CD4-positive, alpha-beta T cell treated with Interleukin-6 for 4 hours (primary cell): ENCODE results near the gene CLBA1.

Source experiments
- DNase-seq: peaks from one replicate; pipeline ENCODE4 v3.0.0-alpha.2; 2020; ENCODE audit warnings: mixed read lengths

The CLBA1 gene

DNA sequence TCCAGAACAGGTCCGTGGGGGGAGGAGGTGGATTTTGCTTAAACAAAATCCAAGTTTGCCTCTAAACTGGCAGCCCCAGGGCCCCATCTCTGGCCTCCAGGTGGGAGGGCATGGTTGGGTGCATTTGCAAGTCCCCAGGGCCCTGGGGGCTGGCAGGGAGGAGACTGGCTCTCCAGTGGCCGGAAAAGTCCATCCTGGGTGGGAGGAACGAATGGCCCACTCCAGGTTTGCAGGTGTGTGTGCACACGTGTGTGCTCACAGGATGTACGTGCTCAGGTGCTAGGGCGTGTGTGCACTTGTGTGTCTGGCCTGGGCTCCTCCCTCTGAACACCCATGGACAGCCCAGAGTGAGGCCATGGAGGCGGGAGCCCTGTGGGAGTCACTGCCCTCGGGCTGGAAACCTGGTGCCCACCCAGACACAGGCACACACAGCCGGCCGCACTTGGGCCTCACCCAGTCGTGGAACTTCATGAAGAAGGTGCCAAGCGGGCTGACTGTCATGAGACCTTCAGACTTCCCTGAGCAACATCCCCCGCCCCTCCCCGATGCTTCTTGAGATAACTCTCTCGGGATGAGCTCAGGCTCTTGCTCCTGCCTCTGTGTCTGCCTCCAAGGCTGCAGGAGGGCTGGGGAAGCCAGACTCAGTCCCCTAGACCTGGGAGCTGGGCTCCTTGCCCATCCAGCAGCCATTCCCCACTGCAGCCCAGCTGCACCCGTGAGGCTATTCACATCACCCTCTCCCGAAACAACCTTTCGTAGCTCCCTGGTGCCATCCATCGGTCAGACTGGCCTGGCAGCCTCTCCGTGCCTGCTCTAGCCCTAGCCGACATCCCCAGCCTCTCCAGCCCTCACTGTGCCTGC lies 16.8 kb upstream of the CLBA1 start:
- DNase-seq = no peak

DNA sequence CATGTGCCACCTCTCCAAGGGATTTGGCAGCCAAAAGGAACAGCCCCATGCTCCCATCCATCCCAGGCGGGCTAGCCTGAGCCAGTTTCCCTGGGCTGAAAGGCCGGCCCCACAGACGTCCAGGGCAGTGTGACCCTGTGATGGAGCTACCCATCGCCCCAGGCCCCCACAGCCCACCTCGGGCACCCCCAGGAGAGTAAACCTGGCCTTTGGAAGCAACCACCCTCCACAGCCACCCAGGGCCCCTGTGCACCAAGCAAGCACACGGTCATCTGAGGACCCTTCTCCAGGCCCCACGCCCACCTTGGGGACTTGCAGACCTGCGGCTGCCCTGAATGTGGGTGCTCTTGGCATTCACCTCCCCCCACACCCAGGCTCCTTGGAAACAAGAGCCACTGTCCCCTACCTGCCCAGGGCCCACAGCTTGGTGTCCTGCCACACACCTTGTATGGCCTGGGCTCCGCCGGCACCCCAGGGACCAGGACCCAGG lies 15.8 kb upstream of the CLBA1 start:
- no peak for DNase-seq

DNA sequence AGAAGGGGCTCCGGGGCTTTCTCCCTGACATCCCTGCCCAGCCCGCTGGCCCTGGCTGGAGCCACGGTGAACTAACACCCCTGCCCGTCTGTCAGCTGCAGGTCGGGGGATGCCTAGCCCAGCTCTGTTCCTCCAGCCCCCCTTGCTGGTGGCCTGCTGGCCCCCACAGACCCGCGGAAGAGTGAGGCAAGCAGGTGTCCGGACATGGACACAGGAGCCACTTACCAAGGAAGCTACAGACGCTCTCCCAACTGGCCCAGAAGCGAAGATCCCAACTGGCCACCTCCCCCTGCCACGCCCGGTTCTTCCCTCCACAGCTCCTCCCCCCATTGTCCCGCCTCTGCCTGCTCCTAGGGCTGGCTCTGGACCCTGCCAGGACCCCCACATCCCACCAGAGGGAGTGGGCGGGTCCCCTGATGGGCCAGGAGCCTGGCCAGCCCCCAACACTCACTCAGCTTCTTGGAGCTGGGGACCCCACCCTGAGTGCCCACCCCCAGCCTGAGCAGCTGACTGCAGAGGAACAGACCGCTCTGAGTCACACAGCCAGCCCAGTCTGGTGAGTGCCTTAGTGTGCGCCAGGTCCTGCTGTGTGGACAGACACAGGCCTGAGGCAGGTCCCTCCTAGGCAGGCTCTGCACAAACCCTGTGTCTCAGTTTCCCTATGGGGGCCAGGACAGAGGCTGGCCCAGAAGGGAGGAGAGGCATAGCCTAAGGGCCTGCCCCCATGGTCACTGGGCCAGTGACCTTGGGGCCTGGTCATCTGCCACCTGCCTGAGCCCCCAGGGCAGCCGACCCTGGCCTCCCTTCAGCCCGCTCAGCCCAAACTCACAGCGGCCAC lies 15.1 kb upstream of the CLBA1 start:
- DNase-seq = no peak

DNA sequence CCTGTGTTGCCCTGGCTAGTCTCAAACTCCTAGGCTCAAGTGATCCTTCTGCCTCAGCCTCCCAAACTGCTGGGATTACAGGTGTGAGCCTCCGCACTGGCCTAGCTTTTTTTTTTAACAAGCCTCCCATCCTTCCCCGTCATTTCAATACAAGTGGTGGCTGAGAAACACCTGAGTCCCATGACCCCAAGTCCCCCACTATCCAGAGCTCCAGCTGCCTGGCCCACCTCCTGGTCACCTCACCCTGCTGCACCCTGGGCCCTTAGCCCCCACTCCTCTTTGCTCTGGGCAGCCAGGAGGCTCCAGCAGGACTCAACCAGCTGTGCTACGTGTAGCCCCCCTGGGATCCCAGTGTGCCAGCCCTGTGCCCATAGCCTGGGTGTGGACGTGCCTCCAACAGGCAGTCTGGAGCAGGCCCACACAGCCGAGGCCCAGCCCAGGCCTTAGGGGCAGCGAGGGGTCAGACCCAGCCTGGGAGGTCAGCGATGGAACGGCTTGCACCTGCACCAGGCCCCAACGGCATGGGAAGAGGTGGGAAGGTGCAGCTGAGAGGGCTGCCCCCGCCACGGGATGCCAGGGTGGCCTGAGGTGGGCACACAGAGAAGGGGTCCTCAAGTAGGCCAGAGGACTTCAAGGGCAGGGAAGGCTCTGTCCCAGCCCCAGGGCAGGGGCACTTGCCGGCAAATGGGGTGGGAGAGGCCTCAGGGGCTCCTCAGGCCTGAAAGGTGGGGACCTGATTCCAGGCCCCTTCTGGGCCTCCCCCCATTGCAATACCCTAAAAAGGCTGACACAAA lies 13.9 kb upstream of the CLBA1 start:
- no peak for DNase-seq

DNA sequence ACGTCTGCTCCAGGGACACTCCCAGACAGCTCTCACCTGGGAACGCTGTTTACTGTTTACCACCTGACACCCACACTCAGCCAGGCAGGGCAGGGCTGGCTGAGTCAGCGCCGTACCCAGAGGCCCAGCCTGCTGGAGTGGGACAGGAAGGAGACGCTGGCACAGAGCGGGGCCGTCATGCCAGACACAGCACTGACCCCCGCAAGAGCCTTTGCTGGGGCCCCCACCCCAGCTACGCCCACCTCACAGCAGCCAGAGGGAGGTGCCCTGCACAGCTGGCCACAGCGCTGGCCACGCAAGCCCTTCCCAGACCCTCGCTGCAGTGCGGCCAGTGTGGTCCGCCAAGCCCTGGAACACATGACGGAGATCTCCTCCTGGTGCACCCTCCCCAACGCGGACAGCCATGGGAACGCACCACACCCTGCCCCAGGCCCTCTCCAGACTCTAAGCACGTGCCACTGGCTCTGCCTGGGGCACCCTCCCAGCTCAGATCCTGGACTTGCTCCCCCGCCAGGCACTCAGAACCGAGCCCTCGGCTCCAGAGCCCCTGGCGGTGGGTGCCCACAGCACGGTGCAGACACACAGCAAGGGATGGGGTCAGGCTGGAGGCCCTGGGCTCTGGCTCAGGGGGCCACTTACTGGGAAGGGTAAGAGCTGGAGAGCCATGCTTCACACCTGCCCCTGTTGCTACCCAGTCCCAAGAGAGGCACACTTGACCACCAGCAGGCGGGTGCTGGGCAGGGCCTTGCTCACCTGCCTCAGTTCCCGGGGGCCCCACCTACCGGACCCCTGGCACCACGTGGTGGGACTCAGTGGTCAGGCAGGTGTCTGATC lies 13.1 kb upstream of the CLBA1 start:
- DNase-seq = no peak

DNA sequence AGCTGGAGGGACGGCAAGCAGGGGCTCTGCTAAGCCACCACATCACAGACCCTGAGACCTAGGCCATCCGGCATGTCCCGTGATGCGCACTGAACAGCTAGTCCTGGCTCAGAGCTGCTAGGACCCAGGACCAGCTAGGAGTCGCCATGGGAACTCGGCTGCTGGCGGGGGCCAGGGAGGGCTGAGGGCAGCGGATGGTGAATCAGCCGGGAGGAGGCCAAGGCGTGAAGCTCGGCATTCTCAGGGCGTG lies 12.5 kb upstream of the CLBA1 start:
- DNase-seq = no peak

DNA sequence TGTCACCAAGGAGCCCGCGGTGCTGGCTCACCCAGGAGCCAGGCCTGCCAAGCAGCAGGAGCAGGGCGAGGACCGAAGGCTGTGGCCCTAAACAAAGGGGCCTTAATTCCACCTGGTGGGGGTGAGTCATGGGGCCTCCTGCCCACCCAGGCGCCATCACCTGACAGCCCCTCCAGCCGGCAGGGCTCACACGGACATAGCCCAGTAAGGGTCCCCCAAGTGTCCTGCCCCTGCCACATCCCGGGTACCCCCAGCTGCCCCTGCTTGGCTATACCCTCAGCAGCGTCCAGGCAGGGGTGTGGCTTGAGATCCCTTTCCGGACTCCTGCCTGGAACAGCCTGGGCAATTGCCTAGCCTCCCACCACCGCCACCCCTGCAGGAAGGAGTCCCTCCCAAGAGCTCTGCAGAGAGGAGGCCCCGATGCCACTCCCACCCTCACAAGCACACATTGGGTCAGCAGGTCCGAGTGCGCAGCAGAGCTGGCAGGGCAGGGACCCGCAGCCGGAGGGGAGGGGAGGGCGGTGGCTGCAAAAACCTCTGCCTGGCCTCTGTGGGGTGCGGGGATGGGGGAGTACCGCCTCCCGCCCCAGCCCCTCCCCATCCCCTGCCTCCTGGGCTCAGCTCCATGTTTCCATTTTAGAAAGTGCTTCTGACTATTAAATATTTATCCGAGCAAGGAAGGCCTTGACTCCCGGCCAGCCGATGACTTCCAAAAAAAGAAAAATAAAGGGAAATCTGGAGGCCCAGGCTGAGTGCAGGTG lies 12.0 kb upstream of the CLBA1 start:
- no peak for DNase-seq

DNA sequence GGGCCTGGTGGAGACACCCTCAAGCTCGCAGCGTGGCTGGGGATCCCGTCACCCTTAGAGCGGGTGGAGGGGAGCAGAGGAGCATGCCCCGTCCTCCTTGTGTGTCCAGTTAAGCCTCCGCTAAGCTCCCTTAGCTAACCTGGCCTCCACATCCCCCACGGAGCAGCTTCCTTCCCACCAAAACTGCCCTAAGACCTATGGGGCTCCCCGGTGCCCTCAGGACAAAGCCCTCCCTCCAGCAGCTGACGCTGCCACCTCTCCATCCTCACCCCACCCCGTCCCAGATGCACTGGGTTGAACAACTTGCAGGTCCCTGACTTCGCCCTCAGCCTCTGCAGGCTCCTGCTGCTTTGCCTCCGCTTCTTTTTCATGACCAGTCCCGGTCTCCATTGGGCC lies 11.4 kb upstream of the CLBA1 start:
- no peak for DNase-seq

DNA sequence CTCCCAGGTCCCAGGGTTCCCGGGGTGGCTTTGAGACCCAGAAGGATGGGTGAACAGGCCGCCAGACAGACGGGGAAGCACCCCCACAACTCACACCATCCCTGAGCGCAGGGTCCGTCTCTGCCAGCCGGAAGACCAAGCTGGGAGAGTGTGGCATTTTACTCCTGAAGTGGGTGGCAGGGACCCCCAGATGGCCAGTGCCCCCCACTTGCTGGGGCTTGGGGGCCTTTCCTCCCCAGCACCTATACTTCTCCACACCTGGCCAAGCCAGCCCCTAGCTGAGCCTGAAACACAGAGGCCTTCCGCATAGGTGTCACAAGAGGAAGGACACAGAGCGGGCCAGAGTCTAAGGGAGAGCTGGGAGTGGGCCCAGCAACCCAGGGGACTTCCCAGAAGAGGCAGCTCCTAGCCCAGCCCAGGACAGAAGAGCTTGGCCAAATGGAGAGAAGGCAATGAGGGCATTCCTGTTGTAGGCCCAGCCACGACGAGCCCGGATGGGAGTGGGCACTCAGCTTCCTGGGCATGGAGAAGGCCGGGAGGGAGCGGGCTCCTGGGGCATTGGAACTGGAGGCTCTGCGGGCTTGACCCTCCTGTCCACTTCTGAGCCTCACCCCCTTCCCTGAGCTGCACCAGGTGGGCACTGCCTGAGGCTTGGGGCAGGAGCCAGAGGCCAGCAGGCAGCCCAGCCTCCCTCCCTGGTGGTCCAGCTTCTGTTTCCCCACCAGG lies 10.8 kb upstream of the CLBA1 start:
- DNase-seq = no peak

DNA sequence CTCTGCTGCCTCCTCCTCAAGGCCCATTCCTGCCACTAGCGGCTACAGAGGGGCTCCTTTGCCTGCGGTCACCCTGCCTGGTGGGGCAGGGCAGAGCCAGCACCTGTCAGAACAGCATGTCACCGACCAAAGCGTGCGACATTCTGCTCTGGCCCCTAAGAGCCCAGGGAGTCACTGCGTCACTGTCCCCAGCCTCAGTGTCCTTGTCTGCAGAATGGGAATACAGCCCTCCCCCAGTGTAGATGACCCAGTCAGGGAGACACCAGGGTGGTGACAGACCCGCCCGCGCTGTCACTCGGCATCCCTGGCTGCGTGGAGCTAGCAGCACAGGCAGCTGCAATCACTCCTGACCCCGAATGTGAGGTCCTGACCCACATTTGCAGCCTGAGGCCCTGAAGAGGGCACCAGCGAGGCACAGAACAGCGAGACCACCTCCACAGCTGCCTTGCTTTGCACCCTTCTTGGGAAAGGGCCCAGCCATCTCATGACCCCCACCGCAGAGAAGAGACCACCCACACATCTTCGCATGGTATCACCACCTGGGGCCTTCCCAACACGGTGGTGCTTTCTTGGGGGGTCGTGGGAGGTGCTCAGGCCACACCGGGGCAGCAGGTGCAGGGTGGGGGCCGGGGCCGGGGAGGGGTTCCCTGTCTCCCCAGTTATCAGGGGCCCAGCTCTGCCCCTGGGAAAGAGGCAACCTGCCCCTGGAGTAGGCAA lies 9.9 kb upstream of the CLBA1 start:
- DNase-seq = peak; percentile 26

DNA sequence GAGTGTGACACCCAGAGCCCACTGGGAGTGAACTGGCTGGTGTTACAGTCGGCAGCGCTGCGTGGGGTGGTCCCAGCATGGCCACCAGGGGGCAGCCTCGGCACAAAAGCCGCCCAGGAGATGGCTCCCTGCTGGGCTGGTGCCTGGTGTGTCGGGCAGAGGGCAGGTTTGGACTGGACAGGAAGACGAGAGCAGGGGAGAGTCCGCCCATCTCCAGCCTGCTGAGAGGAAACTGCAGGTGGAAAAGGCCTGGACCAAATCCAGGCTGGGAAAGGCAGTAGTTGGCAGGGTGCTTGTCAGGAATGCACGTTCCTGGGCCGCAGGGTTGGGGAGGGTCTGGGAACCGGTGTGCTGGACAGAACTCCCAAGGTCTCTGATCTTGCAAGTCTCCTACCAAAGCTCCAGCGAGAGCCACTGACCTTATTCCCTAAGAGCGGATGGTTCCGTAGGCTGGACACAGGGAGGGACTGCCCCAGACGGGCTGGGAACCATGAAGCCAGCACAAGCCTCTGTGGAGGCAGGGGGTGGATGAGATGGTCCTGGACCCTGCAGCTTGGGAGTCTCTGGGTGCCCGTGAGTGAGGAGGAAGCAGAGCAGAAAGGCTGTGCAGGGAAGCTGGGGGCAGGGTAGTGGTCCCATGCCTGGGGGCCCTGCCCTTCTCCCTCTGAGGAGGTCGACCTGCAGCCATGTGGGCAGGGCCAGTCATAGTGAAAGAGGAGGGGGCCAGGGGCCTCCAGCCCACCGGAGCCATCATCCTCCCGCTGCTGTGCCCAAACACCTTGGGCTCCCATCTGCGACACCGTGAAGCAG lies 9.2 kb upstream of the CLBA1 start:
- peak; percentile 89 for DNase-seq

DNA sequence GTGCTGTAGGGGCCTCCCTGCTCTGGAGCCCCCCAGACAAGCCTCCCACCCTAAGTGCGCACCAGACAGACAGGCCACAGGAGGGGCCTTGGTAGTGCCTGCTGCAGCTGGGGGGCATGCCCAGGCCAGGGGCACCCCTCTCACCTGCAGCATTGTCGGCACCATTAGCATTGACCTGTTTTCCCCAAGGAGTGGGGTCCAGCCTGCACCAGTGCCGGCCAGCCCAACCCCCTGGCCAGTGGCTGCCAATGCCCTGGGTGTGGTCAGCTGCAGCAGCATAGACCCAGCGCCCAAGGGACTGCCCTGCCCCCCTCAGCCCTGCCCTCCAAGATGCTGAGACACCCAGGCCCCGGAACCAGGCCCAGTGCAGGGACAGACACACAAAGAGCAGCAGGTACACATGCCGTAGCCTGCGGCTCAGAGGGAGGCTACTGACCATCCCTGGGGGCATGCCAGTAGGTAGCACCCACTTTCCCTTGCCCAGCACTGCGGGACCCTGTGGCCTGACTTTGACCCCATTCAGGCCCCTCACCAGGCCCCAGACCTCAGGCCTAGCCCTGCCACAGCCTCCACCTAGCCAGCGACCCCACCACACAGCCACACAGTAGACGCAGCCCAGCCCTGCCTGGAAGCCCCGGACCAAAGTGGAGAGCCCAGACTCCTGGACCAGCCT lies 8.4 kb upstream of the CLBA1 start:
- DNase-seq = no peak

DNA sequence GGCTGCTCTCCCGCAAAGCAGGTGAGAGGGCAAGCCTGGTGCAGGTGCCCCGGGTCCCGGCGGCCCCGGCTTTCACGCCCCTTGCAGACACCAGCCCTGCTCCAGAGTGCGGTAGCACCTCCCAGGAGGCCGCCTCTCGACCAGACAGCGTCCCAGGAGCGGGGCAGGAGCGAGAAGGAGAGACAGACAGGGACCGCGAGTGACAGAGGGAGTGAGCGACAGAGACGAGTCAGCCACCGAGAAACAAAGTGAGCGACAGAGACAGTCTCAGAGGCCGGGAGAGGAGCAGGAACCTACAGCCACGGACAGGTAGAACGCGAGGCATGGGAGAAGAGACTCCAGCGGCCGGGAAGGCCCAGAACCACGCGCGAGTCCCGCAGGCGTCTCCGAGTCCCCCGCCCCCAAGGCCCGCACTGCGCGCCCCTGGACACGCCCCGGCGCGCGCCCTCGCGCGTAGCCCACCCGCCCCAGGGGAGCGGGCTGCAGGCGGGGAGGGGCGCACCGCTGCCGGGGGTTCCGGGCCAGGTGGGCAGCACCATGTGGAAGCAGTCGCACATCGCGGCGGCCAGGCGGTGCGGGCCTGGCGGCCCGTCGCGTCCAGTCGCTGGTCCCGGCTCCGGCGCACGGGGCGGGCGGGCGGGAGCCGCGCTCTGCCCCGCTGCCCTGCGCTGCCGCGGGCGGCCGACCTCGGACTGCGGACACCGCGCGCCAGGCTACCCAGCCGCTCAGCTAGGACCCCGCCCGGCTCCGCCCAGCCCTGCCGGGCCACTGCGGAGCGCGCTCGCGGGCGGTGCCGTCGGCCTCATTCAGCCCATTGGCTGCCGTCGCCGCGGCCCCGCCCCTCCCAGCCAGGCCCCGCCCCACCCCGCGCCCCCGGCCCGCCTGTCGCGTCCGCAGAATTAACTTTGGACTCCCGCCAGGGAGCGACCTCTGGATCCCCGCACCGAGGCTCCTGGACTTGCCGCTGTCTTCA lies 7.6 kb upstream of the CLBA1 start, which contains the start of gene AHNAK2:
AHNAK2 (minus strand) TSS at position 694 of the 973 bp plus-strand sequence; CDS start at position 557, 137 bp downstream.
- peak; percentile 57 for DNase-seq

DNA sequence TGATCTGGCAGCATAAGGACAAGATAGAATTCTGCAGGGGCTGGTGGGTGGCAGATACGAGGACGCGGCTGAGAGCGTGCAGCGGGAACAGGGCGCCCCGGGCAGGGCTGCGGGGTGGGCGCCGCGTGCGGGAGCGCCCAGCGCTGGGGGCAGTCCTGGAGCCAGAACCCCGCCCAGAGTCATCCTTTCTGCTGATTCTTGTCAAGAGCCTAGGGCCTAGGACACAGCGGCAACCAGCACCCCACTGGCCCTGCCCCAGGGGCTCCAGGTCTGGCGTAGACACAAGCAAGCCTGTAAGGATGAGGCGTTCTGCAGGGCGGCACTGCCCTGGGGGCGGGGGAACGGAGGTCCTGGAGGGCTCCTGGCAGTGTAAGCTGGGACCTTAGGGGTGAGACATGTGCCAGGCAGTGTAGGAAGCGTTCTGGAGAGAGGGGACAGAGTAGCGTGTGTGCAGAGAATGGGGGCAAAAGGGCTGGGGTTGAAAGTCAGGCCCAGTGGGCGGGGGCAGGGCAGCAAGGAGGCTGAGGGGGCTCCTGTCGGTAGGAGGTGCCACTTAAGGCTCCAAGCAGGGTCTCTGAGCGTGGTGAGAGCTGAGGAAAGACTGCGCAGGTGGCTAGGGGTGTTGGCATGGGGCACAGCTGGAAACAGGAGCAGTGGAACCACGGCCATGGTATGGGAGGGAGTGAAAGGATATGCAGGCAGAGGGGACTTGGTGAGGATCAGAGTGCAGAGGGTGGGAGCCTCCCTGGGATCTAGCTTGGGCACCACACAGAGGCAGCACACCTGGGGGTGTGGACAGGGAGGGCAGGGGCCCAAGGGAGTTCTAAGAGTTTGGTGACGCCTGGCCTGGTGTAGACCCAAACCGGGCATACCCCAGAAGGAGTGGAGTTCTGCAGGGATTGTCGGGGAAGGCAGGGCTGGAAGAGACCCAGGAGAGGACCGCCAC lies 6.6 kb upstream of the CLBA1 start:
- no peak for DNase-seq

DNA sequence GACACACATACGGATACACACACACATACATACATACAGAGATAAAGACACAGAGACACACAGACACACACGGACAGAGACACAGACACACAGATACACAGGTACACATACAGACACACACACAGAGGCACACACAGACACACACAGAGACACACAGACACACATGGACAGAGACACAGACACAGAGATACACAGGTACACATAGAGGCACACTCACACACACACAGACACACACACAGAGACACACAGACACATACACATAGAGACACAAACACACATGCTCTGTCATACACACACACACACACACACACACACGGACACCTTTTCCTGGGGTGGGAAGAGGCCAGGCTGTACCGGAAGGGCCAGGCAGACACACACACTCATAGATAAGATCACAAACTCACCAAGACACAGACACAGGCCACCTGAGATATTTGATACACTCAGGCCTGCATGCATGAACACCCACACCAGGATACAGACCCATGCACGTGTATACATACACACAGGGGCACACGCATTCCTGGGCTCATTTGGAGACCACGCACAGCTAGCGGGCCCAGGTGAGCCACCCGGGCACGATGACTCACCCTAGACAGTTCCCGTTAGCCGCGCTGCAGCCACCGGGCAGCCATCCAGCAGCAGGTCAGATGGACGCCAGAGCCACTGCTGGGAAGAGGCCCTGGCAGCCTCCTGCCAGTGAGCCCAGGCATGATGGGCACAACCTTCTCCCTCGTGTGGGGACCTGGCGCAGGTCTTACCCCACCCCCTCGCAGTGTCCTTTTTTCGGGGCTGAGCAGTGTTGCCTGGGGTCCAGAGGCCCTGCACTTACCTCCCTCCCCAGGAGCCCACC lies 5.6 kb upstream of the CLBA1 start:
- DNase-seq = no peak
